GM12891 (cell line): ENCODE data around the gene ADAMTS18.

Experiments
- POLR2A ChIP-seq: IDR thresholded peaks from 2 replicates; pipeline ENCODE4 v1.6.1; 2011; ENCODE audit warnings: low read depth, low read length, control low read depth
- POLR2AphosphoS5 ChIP-seq: IDR thresholded peaks from 2 replicates; pipeline ENCODE4 v1.6.1; 2011; ENCODE audit warnings: low read depth, low read length, control low read depth
- TAF1 ChIP-seq: IDR thresholded peaks from 2 replicates; pipeline ENCODE4 v1.6.1; 2011; ENCODE audit warnings: low read depth, low read length, control low read depth

- TF ChIP-seq TAF1 (no peak), POLR2AphosphoS5 (no peak), POLR2A (no peak)
Measured at GRCh38 chr16:77422196-77422784, 12.5 kb downstream of the ADAMTS18 start.
